CD4-positive, alpha-beta T cell (primary cell): ENCODE results near the gene DYNLL1. TPM values are rescaled to one million over a fixed set of nuclear protein-coding genes. Genes with fewer than 3 reads are reported as not detected.

Source experiments
- ATAC-seq: fragments of 200-7000 bp; cut with Tn5 transposase; one replicate; pipeline ENCODE4 v1.10.0; 2022; ENCODE audit warnings: mild to moderate bottlenecking; ENCODE audit not compliant: poor library complexity
- CTCF ChIA-PET: fragments of 350-600 bp; sonication (Branson Sonifier 250); formaldehyde crosslinking; loops from one replicate; lab custom pipeline; 2021; ENCODE audit warnings: antibody characterized with exemption, inconsistent platforms; lab: Charles Lee
- POLR2A ChIA-PET: fragments of 350-600 bp; sonication (Branson Sonifier 250); formaldehyde crosslinking; loops from one replicate; lab custom pipeline; 2021; ENCODE audit warnings: antibody characterized with exemption, inconsistent platforms; lab: Charles Lee
- DNase-seq, 14 experiments: peaks; one replicate each; pipeline ENCODE4 v3.0.0-alpha.2; 2013 to 2020; ENCODE audit warnings: mixed read lengths in 2 of 14
- H3K27ac ChIP-seq, 2 donors: one replicate each; pipeline versions ENCODE4 v1.5.1 to v1.7.0; 2013; ENCODE audit warnings: low read length in 2 of 2, low read depth in 1 of 2, mild to moderate bottlenecking in 1 of 2
- H3K27me3 ChIP-seq, 2 experiments: 1 replicate in 1 of 2; 2 replicates in 1 of 2; pipeline versions ENCODE4 v1.6.1 to v1.7.0; 2013; ENCODE audit warnings: low read length in 2 of 2, control low read depth in 1 of 2, mild to moderate bottlenecking in 1 of 2, moderate library complexity in 1 of 2; ENCODE audit not compliant: insufficient read depth in 2 of 2, control insufficient read depth in 1 of 2
- H3K36me3 ChIP-seq: one replicate; pipeline ENCODE4 v1.6.1; 2013; ENCODE audit warnings: low read length, control low read depth; ENCODE audit not compliant: insufficient read depth
- H3K4me1 ChIP-seq: one replicate; pipeline ENCODE4 v1.6.1; 2013; ENCODE audit warnings: low read length, control low read depth; ENCODE audit not compliant: insufficient read depth
- H3K4me3 ChIP-seq: one replicate; pipeline ENCODE4 v1.5.1; 2013; ENCODE audit warnings: mild to moderate bottlenecking, low read length, moderate library complexity
- H3K9me3 ChIP-seq, 2 experiments: 1 replicate in 1 of 2; 2 replicates in 1 of 2; pipeline versions ENCODE4 v1.6.1 to v1.7.0; 2013; ENCODE audit warnings: low read length in 2 of 2, mild to moderate bottlenecking in 2 of 2, control low read depth in 1 of 2, moderate library complexity in 1 of 2; ENCODE audit not compliant: control insufficient read depth in 1 of 2, insufficient read depth in 1 of 2
- H3K27ac Mint-ChIP-seq: one replicate; pipeline ENCODE4 v1.8.0; 2020; ENCODE audit warnings: mixed read lengths
- H3K27me3 Mint-ChIP-seq: one replicate; pipeline ENCODE4 v1.8.0; 2021; ENCODE audit warnings: mixed read lengths
- H3K36me3 Mint-ChIP-seq: one replicate; pipeline ENCODE4 v1.8.0; 2021; ENCODE audit warnings: low read depth, mixed read lengths
- H3K4me1 Mint-ChIP-seq: one replicate; pipeline ENCODE4 v1.8.0; 2021; ENCODE audit warnings: low read depth, mixed read lengths
- H3K4me3 Mint-ChIP-seq: one replicate; pipeline ENCODE4 v1.8.0; 2020; ENCODE audit warnings: mild to moderate bottlenecking, mixed read lengths
- H3K9me3 Mint-ChIP-seq: one replicate; pipeline ENCODE4 v1.8.0; 2020; ENCODE audit warnings: mixed read lengths
- CTCF ChIP-seq: fragments of 200-600 bp; IDR thresholded peaks from one replicate; pipeline ENCODE4 v1.8.0; 2022; ENCODE audit warnings: antibody characterized with exemption, mild to moderate bottlenecking
- intact Hi-C, 2 experiments: fragments of 100-400 bp; cut with DNase I in 1 of 2; cut with micrococcal nuclease in 1 of 2; formaldehyde crosslinking; loops; one replicate each; pipeline versions ENCODE4 v1.15.1 to v1.9.0; 2023 to 2025; cut with DNase I, micrococcal nuclease
- total RNA-seq, 174 experiments: library from RNA in 2 of 174; stranded (reverse) in 2 of 174; gene quantifications; one replicate each; pipeline ENCODE4 v1.2.3 and lab custom pipeline; 2021 to 2026

DYNLL1 gene
- total RNA-seq, 2 experiments from 2014 or later, result 23.6 to 24.5 TPM

- H3K4me1 ChIP-seq, result peaks cover 18% of the 10 kb centered on the region
- intact Hi-C loops, result loop anchor here (2.0 to 5.0 kb wide), 6 partner anchors 29 to 141 kb away; partner anchors contain the start of genes COQ5 (in 1 of the 2), COX6A1 (in 1 of the 2), RNF10 (in 1 of the 2) and SRSF9 (in 1 of the 2)
- H3K27ac ChIP-seq, result peak overlapping the region in 1 of 2 donors; percentile 74
- H3K36me3 ChIP-seq, result peaks cover 20% of the 10 kb centered on the region
- H3K27me3 Mint-ChIP-seq, result no peaks in the 10 kb centered on the region
- peaks cover 44% of the 10 kb centered on the region for H3K4me1 Mint-ChIP-seq
- H3K36me3 Mint-ChIP-seq, result peaks cover 44% of the 10 kb centered on the region
- H3K27me3 ChIP-seq, result no peaks in the 10 kb centered on the region
- no peak for ATAC-seq
- CTCF ChIA-PET, result interaction anchor here (0.9 to 3.3 kb wide), 4 partner anchors 18 to 195 kb away, joined by 3 to 14 read pairs (median 4); partner anchors contain the start of genes SIRT4 and SRSF9
- TF ChIP-seq CTCF, result no peak
- no peaks in the 10 kb centered on the region for H3K9me3 ChIP-seq
- peak overlapping the region; percentile 92 for H3K4me3 Mint-ChIP-seq
- DNase-seq, result no peak
- POLR2A ChIA-PET, result interaction anchor here (0.8 to 3.5 kb wide), 6 partner anchors 29 to 297 kb away, joined by 3 to 27 read pairs (median 10); partner anchors contain the start of genes COQ5, COX6A1, RPLP0 and SRSF9
- H3K9me3 Mint-ChIP-seq, result no peaks in the 10 kb centered on the region
- H3K4me3 ChIP-seq, result peak overlapping the region; percentile 82
- H3K27ac Mint-ChIP-seq, result peak overlapping the region; percentile 82
These were observed 1.7 kb downstream of the DYNLL1 start for GRCh38 chr12:120497524-120498150.

GRCh38 chr12:120498870-120499515, 3.1 kb downstream of the DYNLL1 start:
- Mint-ChIP-seq H3K27me3 (no peaks in the 10 kb centered on the region), H3K4me1 (peaks cover 44% of the 10 kb centered on the region), H3K9me3 (no peaks in the 10 kb centered on the region), H3K4me3 (no peak overlapping the region), H3K27ac (peak overlapping the region; percentile 82), H3K36me3 (peaks cover 55% of the 10 kb centered on the region)
- POLR2A ChIA-PET, result interaction anchor here (1.2 kb wide), 1 partner anchor 51 kb away, joined by 3 read pairs; no protein-coding TSS in a partner anchor
- Histone ChIP-seq H3K4me1 (peaks cover 18% of the 10 kb centered on the region), H3K36me3 (peaks cover 31% of the 10 kb centered on the region), H3K9me3 (no peaks in the 10 kb centered on the region), H3K27me3 (no peaks in the 10 kb centered on the region), H3K4me3 (no peak overlapping the region), H3K27ac (no peak overlapping the region)
- DNase-seq (no peak), ATAC-seq (no peak)
- intact Hi-C loops, result loop anchor here in 1 of 2 experiments (5.0 kb wide), 2 partner anchors 47 to 62 kb away; partner anchors contain the start of gene COX6A1
- TF ChIP-seq CTCF, result no peak
- CTCF ChIA-PET, result interaction anchor here (0.8 to 1.0 kb wide), 2 partner anchors 29 to 59 kb away, joined by 3 read pairs; partner anchors contain the start of gene SRSF9

GRCh38 chr12:120500581-120500980, 4.7 kb downstream of the DYNLL1 start:
- H3K4me1 Mint-ChIP-seq, result peaks cover 35% of the 10 kb centered on the region
- Histone ChIP-seq H3K36me3 (peaks cover 41% of the 10 kb centered on the region), H3K9me3 (no peaks in the 10 kb centered on the region), H3K27me3 (no peaks in the 10 kb centered on the region), H3K4me1 (peaks cover 11% of the 10 kb centered on the region), H3K4me3 (no peak overlapping the region), H3K27ac (no peak overlapping the region)
- ATAC-seq, result no peak
- ChIA-PET CTCF (interaction anchor here (0.9 kb wide), 1 partner anchor 133 kb away, joined by 3 read pairs; no protein-coding TSS in a partner anchor), POLR2A (interaction anchor here (0.6 to 1.2 kb wide), 4 partner anchors 13 to 561 kb away, joined by 3 to 4 read pairs (median 3); no protein-coding TSS in a partner anchor)
- no peak for TF ChIP-seq CTCF
- H3K27me3 Mint-ChIP-seq, result no peaks in the 10 kb centered on the region
- H3K4me3 Mint-ChIP-seq, result no peak overlapping the region
- H3K9me3 Mint-ChIP-seq, result no peaks in the 10 kb centered on the region
- H3K36me3 Mint-ChIP-seq, result peaks cover 66% of the 10 kb centered on the region
- H3K27ac Mint-ChIP-seq, result peak overlapping the region; percentile 40
- peak in 2 of 14 experiments; percentile 13 for DNase-seq
- intact Hi-C loops, result no loop called here
